HCT116 (cell line): ENCODE measurements around the gene GATAD2A.
"Not testable (repeated sequence)": the region's sequence is repeated elsewhere in the genome, so short reads cannot be mapped to it uniquely, and the experiment has no call there.

Experiments used
- CTCF ChIP-seq, 3 experiments: fragments of 200-600 bp in 1 of 3; sonication (generic) in 1 of 3; IDR thresholded peaks in 2 of 3; conservative IDR thresholded peaks in 1 of 3; 2 replicates each; pipeline ENCODE4 v1.5.1; 2012 to 2017; ENCODE audit warnings: low read depth in 2 of 3, low read length in 2 of 3, antibody characterized with exemption in 1 of 3, borderline replicate concordance in 1 of 3, control low read depth in 1 of 3, mild to moderate bottlenecking in 1 of 3, mixed read lengths in 1 of 3, mixed run types in 1 of 3, moderate library complexity in 1 of 3; ENCODE audit not compliant: insufficient read depth in 1 of 3
- ELF1 ChIP-seq: IDR thresholded peaks from 2 replicates; pipeline ENCODE4 v1.6.1; 2012; ENCODE audit warnings: low read depth, borderline replicate concordance
- EZH2 ChIP-seq: fragments of 200-600 bp; sonication (generic); IDR thresholded peaks from 2 replicates; pipeline ENCODE4 v1.6.1; 2017; ENCODE audit warnings: antibody characterized with exemption, mixed run types
- POLR2AphosphoS5 ChIP-seq: IDR thresholded peaks from 2 replicates; pipeline ENCODE4 v1.6.1; 2011; ENCODE audit warnings: mild to moderate bottlenecking, low read depth, low read length, moderate library complexity
- RAD21 ChIP-seq: IDR thresholded peaks from 2 replicates; pipeline ENCODE4 v1.6.1; 2012; ENCODE audit warnings: low read depth, mild to moderate bottlenecking
- SIN3A ChIP-seq: IDR thresholded peaks from 2 replicates; pipeline ENCODE4 v1.6.1; 2012; ENCODE audit warnings: low read depth
- TF ChIP-seq, protein P1 (sequence below): IDR thresholded peaks from 2 replicates; pipeline ENCODE4 v1.6.1; 2012; ENCODE audit warnings: low read depth

DNA sequence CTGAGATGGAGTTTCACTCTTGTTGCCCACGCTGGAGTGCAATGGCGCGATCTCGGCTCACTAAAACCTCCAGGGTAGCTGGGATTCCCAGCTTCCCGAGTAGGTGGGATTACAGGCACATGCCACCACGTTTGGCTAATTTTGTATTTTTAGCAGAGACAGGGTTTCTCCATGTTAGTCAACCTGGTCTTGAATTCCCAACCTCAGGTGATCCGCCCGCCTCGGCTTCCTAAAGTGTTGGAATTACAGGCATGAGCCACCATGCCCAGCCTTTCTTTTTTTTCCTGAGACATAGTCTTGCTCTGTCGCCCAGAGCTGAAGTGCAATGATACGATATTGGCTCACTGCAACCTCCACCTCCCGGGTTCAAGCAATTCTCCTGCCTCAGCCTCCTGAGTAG, 25.2 kb upstream of the GATAD2A start:
- not testable (repeated sequence) for TF ChIP-seq ELF1; EZH2; CTCF (IDR thresholded peaks at IDR 0.05 in 2 of 3, conservative IDR thresholded peaks at IDR 0.05 in 1 of 3; ENCODE audit: borderline replicate concordance in 1 of 3, insufficient read depth in 1 of 3, low read depth in 2 of 3, low read length in 2 of 3); RAD21; POLR2AphosphoS5; SIN3A
- TF ChIP-seq, protein P1, sequence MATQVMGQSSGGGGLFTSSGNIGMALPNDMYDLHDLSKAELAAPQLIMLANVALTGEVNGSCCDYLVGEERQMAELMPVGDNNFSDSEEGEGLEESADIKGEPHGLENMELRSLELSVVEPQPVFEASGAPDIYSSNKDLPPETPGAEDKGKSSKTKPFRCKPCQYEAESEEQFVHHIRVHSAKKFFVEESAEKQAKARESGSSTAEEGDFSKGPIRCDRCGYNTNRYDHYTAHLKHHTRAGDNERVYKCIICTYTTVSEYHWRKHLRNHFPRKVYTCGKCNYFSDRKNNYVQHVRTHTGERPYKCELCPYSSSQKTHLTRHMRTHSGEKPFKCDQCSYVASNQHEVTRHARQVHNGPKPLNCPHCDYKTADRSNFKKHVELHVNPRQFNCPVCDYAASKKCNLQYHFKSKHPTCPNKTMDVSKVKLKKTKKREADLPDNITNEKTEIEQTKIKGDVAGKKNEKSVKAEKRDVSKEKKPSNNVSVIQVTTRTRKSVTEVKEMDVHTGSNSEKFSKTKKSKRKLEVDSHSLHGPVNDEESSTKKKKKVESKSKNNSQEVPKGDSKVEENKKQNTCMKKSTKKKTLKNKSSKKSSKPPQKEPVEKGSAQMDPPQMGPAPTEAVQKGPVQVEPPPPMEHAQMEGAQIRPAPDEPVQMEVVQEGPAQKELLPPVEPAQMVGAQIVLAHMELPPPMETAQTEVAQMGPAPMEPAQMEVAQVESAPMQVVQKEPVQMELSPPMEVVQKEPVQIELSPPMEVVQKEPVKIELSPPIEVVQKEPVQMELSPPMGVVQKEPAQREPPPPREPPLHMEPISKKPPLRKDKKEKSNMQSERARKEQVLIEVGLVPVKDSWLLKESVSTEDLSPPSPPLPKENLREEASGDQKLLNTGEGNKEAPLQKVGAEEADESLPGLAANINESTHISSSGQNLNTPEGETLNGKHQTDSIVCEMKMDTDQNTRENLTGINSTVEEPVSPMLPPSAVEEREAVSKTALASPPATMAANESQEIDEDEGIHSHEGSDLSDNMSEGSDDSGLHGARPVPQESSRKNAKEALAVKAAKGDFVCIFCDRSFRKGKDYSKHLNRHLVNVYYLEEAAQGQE = not testable (repeated sequence)
